ENCODE data around the gene PMPCA.
"Not testable (repeated sequence)": the region's sequence is repeated elsewhere in the genome, so short reads cannot be mapped to it uniquely, and the experiment has no call there.

PMPCA gene

DNA sequence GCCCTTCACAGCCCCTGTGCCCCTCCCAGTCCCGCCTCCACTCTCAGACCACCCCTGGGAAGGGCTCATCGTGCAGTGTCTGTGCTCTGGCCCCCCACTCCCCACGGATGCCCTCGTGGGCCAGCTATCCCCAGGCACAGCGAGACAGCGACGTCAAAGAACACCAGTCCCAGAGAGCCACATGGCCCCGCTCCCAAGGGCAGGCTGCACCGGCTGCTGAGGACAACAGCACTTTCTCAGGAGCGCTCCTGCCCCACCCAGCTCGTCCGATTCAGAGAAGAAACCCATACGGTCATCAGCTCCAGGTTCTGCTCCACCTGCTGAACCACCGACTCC is 5.7 kb upstream of the PMPCA start:
- H3K36me3 Mint-ChIP-seq = peaks cover 58 to 69% of the 10 kb centered on the region in 2 donors
- H3K4me1 Mint-ChIP-seq = peaks cover 50 to 77% of the 10 kb centered on the region in 2 donors
- no peaks in the 10 kb centered on the region for H3K9me3 Mint-ChIP-seq
- DNase-seq = no peak
- H3K4me3 Mint-ChIP-seq = peak overlapping the region; percentile 75 to 76
- no peaks in the 10 kb centered on the region for H3K27me3 Mint-ChIP-seq
- no peak for ATAC-seq (replicated peaks)
- peak overlapping the region; percentile 95 for H3K27ac Mint-ChIP-seq

DNA sequence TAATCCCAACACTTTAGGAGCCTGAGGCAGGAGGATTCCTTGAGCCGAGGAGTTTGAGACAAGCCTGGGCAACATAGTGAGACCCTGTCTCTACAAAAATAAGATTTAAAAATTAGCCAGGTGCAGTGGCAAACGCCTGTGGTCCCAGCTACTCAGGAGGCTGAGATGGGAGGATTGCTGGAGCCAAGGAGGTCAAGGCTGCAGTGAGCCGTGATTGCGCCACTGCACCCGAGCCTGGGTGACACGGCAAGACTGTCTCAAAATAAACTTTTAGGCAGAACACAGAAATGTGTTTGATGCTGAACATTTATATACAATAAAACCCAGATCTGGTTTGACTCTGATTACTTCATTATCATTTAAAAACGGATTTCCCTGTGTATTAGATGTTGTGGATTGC is 5.0 kb upstream of the PMPCA start:
- H3K27ac Mint-ChIP-seq = peak overlapping the region; percentile 47
- H3K36me3 Mint-ChIP-seq = peaks cover 60 to 71% of the 10 kb centered on the region in 2 donors
- H3K4me3 Mint-ChIP-seq = no peak overlapping the region
- ATAC-seq (replicated peaks) (no peak), DNase-seq (no peak)
- peaks cover 49 to 79% of the 10 kb centered on the region in 2 donors for H3K4me1 Mint-ChIP-seq
- H3K27me3 Mint-ChIP-seq = no peaks in the 10 kb centered on the region
- H3K9me3 Mint-ChIP-seq = no peaks in the 10 kb centered on the region

DNA sequence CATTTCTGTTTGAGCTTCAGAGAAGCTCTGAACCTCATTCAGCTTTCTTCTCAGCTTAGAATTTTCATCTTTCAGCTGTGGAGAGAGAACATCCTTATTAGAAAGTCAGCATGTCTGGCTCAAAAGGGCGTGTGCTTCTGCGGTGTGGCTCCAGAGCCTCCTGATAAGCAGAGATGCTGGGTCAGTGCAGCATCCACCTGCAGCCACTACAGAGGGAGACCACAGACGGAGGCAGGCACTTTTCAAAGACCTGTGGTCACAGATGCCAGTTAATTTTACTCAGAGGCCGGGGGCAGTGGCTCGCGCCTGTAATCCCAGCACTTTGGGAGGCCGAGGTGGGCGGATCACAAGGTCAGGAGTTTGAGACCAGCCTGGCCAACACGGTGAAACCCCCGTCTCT is 4.6 kb upstream of the PMPCA start:
- H3K4me3 Mint-ChIP-seq; ATAC-seq (replicated peaks): not testable (repeated sequence)
- H3K4me1 Mint-ChIP-seq = peaks cover 47 to 75% of the 10 kb centered on the region in 2 donors

DNA sequence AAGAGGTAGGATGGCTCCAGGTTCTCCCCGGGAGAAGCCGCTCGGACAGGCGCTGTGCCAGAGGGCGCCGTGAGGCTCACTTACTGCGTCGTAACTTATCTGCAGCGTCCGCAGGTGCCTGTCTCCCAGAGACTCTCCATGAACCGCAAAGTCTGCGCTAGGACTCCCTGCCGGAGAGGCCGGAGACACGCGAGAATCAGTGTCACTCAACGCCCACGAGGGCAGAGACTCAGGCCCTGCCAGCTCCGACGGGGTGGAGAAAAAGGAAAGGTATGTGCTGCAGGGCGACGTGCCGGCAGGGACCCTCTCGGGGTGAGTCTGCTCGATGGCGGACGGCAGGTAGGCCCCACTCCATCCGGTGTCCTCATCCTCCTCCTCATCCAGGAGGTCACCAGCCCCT is 3.4 kb upstream of the PMPCA start:
- ATAC-seq (replicated peaks); H3K27ac Mint-ChIP-seq; H3K9me3 Mint-ChIP-seq; H3K27me3 Mint-ChIP-seq; DNase-seq: not testable (repeated sequence)
- H3K4me3 Mint-ChIP-seq = peak overlapping the region in 1 of 2 donors; percentile 48
- H3K4me1 Mint-ChIP-seq = peaks cover 46 to 78% of the 10 kb centered on the region in 2 donors
- peaks cover 57 to 61% of the 10 kb centered on the region in 2 donors for H3K36me3 Mint-ChIP-seq

More for the DNA sequence above, 4.6 kb upstream of the PMPCA start:
- H3K9me3 Mint-ChIP-seq, H3K27ac Mint-ChIP-seq, H3K27me3 Mint-ChIP-seq, DNase-seq: not testable (repeated sequence)
- H3K36me3 Mint-ChIP-seq = peaks cover 62 to 68% of the 10 kb centered on the region in 2 donors

DNA sequence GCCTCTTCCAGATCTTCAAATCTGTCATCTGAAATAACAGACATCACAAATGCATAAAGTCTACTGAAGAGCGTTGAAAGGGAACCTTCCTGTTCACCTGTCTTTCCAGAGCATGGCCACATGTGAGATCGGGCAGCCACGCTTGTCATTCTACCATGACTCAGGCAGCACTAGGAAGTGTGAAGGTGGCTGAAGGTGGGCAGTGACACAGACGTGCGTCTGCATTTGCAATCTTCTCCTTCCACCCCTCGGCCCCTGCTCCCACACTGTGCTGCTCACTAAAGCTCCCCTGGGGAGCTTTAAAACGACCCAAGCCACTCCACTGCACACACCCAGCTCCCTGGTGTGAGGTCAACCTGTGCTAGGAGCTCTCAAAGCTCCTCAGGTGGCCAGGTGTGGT is 2.5 kb upstream of the PMPCA start:
- DNase-seq = no peak
- Mint-ChIP-seq H3K4me3 (peak overlapping the region; percentile 6 to 19), H3K36me3 (peaks cover 51 to 56% of the 10 kb centered on the region in 2 donors), H3K4me1 (peaks cover 45 to 72% of the 10 kb centered on the region in 2 donors), H3K9me3 (no peaks in the 10 kb centered on the region), H3K27ac (peak overlapping the region; percentile 65), H3K27me3 (no peaks in the 10 kb centered on the region)
- ATAC-seq (replicated peaks) = no peak

DNA sequence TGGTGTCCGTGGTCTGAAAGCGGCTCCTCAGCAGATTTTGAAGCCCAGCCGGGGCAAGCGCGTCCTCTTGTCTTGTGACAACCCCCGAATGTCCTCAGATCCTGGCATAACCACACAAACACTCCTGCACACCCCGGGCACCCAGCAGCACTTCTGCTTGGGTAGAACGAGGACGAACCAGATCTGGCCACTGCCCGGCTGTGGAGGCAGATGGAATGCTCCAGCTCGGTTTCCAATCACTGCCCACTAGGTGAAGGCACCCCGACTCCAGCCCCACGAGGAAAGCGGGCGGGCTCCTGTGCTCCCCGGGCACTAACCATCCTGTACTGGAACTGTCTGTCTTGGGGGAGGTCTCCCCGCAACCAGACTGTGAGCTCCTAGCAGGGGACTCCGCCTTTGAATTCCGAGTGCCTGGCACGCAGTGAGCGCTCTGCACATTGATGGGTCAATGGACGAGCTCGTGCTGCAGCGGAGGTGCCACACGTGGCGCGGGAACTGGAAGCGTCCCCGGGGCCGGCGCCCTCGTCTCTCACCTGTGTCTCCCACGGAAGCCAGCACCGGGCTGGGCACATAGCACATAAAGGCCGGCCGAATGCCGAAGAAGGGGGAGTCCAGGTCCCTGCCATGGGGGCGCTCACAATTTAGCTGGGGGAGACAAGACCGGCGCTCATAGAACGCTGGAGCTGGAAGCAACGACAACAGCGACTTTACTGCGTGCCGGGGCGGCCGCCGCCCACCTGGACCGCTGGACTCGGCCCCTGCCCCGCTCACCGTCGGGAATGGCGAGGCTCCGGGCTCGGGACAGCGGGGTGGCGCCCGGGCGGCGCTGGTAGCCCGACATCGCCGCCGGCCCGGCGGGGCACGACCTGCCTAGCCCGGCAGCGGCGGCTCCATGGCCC is 652 bp upstream of the PMPCA start:
- H3K4me1 Mint-ChIP-seq = peaks cover 34 to 60% of the 10 kb centered on the region in 2 donors
- H3K27me3 Mint-ChIP-seq = no peaks in the 10 kb centered on the region
- DNase-seq = peak; percentile 37
- H3K36me3 Mint-ChIP-seq = peaks cover 52 to 55% of the 10 kb centered on the region in 2 donors
- H3K27ac Mint-ChIP-seq = peak overlapping the region; percentile 99
- H3K4me3 Mint-ChIP-seq = peak overlapping the region; percentile 96 to 97
- H3K9me3 Mint-ChIP-seq = no peaks in the 10 kb centered on the region
- peak; percentile 54 to 57 for ATAC-seq (replicated peaks)

DNA sequence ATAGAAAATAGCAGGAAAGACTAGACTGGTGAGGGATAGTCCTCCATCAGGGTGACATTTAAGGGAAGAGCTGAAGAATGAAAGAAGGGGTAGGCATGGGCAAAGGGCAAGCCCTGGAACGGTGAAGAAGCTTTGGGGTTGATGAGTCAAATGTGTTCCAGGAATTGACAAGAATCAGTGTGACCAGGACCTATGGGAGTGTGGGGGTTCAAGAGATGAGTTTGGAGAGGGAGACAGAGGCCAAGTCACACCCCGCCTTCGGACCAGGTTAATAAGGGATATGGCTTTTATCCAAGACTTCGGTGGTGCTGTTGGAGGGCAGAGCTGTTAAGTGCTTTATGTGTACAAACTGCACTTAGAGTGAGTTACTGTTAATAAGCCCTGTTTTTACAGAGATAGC is 920 bp downstream of the PMPCA start:
- Mint-ChIP-seq H3K4me3 (peak overlapping the region; percentile 89 to 94), H3K27ac (peak overlapping the region; percentile 96), H3K4me1 (peaks cover 31 to 52% of the 10 kb centered on the region in 2 donors), H3K27me3 (no peaks in the 10 kb centered on the region), H3K9me3 (no peaks in the 10 kb centered on the region), H3K36me3 (peaks cover 54 to 55% of the 10 kb centered on the region in 2 donors)
- DNase-seq (no peak), ATAC-seq (replicated peaks) (no peak)

DNA sequence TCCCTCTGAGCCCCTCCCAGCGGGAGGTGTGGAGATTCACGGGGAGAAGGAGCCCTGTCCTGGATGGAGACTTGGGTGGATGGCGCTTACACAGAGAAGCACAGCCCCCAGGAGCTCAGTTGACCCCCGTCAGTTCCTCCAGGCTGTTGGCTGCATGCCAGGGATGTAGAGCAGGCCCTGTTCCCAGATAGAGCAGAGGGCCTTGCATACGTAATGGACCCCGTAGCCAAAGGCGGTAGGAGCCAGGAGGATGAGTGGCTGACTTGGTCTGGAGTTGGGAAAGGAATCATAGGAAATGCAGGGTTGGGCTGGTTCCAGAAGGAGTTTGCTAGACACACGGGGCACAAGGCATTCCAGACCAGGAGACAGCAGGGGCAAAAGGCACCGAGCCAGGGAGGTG is 2.5 kb downstream of the PMPCA start:
- no peak for DNase-seq
- no peak for ATAC-seq (replicated peaks)
- peak overlapping the region; percentile 2 for H3K27ac Mint-ChIP-seq
- H3K4me3 Mint-ChIP-seq = no peak overlapping the region
- no peaks in the 10 kb centered on the region for H3K9me3 Mint-ChIP-seq
- no peaks in the 10 kb centered on the region for H3K27me3 Mint-ChIP-seq
- H3K36me3 Mint-ChIP-seq = peaks cover 52 to 56% of the 10 kb centered on the region in 2 donors
- H3K4me1 Mint-ChIP-seq = peaks cover 22 to 39% of the 10 kb centered on the region in 2 donors

DNA sequence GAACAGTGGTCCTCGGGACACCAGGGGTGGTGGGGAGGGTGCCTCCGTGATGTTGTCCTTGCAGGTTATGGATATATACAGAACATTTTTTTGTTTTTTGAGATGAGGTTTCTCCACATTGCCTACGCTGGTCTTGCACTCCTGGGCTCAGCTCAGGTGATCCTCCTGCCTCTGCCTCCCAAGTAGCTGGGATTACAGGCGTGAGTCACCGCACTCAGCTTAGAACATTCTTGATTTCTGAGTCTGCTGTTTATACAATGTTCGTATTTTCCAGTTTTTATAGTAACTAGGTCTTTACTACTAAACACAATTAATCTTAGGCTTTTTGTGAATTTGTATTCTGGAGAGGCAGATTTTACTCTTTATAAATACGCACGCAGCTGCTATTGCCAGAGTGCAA is 6.0 kb downstream of the PMPCA start:
- peaks cover 40 to 52% of the 10 kb centered on the region in 2 donors for H3K36me3 Mint-ChIP-seq
- no peak overlapping the region for H3K27ac Mint-ChIP-seq
- H3K9me3 Mint-ChIP-seq = no peaks in the 10 kb centered on the region
- DNase-seq (no peak), ATAC-seq (replicated peaks) (no peak)
- H3K4me1 Mint-ChIP-seq = peaks cover 8 to 11% of the 10 kb centered on the region in 2 donors
- no peaks in the 10 kb centered on the region for H3K27me3 Mint-ChIP-seq
- H3K4me3 Mint-ChIP-seq = no peak overlapping the region

DNA sequence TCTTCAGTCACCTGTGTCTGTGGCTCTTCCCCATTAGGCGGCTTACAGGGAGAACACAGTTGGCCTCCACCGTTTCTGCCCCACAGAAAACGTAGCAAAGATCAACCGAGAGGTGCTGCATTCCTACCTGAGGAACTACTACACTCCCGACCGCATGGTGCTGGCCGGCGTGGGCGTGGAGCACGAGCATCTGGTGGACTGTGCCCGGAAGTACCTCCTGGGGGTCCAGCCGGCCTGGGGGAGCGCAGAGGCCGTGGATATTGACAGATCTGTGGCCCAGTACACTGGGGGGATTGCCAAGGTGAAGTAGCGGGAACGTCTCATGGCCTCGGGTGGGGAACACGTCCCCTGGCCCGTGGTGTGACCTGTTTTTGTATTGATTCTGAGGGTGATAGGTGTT is 6.5 kb downstream of the PMPCA start:
- Mint-ChIP-seq H3K27me3 (no peaks in the 10 kb centered on the region), H3K4me3 (no peak overlapping the region), H3K27ac (no peak overlapping the region), H3K36me3 (peaks cover 45 to 52% of the 10 kb centered on the region in 2 donors), H3K9me3 (no peaks in the 10 kb centered on the region), H3K4me1 (peaks cover 6 to 7% of the 10 kb centered on the region in 2 donors)
- ATAC-seq (replicated peaks) = no peak
- no peak for DNase-seq

DNA sequence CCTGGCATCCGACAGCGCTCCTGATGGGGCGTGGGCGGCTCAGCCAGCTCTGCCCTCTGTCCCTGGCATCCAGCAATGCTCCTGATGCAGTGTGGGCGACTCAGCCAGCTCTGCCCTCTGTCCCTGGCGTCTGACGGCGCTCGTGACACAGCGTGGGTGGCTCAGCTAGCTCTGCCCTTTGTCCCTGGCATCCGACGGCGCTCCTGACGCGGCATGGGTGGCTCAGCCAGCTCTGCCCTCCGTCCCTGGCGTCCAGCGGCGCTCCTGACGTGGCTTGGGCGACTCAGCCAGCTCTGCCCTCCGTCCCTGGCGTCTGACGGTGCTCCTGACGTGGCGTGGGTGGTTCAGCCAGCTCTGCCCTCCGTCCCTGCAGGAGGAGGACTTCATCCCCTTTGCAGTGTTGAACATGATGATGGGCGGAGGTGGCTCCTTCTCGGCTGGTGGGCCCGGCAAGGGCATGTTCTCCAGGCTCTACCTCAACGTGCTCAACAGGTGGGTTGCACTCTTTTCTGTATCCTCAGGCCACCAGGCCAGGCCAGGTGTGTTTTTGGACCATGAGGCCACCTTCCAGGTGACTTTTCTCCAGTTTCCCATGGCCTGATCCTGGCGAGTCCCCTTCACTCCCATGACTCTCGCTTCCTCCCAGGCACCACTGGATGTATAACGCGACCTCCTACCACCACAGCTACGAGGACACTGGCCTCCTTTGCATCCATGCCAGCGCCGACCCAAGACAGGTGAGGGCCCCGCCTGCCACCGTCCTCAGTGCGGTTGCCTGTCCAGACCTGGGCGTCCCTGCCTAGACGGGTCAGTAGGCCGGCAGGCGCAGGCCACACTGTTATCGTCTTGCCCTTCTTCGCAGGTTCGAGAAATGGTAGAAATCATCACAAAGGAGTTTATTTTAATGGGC is 8.0 kb downstream of the PMPCA start:
- Mint-ChIP-seq H3K36me3 (peaks cover 49% of the 10 kb centered on the region in 2 donors), H3K4me3 (no peak overlapping the region)

DNA sequence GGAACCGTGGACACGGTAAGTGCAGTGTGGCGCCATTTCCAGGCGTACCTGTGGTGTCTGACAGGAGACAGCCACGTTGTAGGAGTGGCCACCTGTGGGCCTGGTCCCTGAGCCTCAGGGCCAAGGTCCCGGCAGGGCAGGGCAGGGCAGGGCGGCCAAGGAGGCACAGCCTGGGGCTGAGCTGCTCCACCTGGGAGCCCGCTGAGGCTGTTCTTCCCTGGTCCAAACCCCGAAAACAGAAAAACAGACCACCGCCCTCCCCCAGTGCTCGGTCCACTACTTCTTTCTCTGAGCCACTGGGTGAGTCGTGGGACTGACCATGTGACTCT is 8.6 kb downstream of the PMPCA start:
- ATAC-seq (replicated peaks) = no peak
- H3K4me3 Mint-ChIP-seq = no peak overlapping the region
- no peaks in the 10 kb centered on the region for H3K27me3 Mint-ChIP-seq
- H3K9me3 Mint-ChIP-seq = no peaks in the 10 kb centered on the region
- peak overlapping the region; percentile 68 for H3K27ac Mint-ChIP-seq
- H3K36me3 Mint-ChIP-seq = peaks cover 43 to 50% of the 10 kb centered on the region in 2 donors
- no peak for DNase-seq
- peaks cover under 1 to 2% of the 10 kb centered on the region in 2 donors for H3K4me1 Mint-ChIP-seq

More for the DNA sequence above, 8.0 kb downstream of the PMPCA start:
- DNase-seq (no peak), ATAC-seq (replicated peaks) (no peak)
- Mint-ChIP-seq H3K4me1 (peaks cover 3 to 4% of the 10 kb centered on the region in 2 donors), H3K9me3 (no peaks in the 10 kb centered on the region), H3K27me3 (no peaks in the 10 kb centered on the region), H3K27ac (peak overlapping the region; percentile 68)

DNA sequence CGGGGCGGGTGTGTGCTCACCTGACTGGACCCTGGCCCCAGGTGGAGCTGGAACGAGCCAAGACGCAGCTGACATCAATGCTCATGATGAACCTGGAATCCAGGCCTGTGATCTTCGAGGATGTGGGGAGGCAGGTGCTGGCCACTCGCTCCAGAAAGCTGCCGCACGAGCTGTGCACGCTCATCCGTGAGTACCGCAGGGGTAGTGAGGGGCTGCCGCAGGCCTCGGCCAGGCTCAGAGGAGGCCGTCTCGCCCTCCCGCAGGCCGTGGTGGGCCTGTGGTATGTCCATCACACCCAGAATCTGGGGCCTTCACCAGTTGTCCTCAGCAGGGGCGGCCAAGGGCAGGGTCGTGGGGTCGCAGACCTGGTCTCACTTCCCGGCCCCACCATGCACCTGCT is 11.3 kb downstream of the PMPCA start:
- peaks cover 4 to 6% of the 10 kb centered on the region in 2 donors for H3K4me1 Mint-ChIP-seq
- DNase-seq (no peak), ATAC-seq (replicated peaks) (no peak)
- H3K4me3 Mint-ChIP-seq = no peak overlapping the region
- no peaks in the 10 kb centered on the region for H3K27me3 Mint-ChIP-seq
- peaks cover 42 to 44% of the 10 kb centered on the region in 2 donors for H3K36me3 Mint-ChIP-seq
- H3K27ac Mint-ChIP-seq = no peak overlapping the region
- H3K9me3 Mint-ChIP-seq = no peaks in the 10 kb centered on the region

DNA sequence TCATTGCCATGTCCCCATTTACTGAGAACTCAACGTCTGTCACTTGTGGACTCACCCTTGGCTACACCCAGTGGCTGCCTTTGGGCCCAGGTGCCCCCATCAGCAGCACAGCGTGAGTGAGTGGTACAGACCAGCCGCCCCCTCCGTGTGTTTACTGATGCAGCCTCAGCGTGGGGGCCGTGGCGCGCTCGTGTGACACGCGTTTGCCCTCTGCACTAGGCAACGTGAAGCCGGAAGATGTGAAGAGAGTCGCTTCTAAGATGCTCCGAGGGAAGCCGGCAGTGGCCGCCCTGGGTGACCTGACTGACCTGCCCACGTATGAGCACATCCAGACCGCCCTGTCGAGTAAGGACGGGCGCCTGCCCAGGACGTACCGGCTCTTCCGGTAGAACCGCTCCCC is 12.4 kb downstream of the PMPCA start:
- Mint-ChIP-seq H3K36me3 (peaks cover 40 to 41% of the 10 kb centered on the region in 2 donors), H3K27me3 (no peaks in the 10 kb centered on the region), H3K9me3 (no peaks in the 10 kb centered on the region), H3K4me3 (no peak overlapping the region), H3K27ac (no peak overlapping the region), H3K4me1 (peaks cover 4 to 6% of the 10 kb centered on the region in 2 donors)
- DNase-seq = no peak
- ATAC-seq (replicated peaks) = no peak
